ENCODE results near the gene GPR27.

The GPR27 gene

DNA sequence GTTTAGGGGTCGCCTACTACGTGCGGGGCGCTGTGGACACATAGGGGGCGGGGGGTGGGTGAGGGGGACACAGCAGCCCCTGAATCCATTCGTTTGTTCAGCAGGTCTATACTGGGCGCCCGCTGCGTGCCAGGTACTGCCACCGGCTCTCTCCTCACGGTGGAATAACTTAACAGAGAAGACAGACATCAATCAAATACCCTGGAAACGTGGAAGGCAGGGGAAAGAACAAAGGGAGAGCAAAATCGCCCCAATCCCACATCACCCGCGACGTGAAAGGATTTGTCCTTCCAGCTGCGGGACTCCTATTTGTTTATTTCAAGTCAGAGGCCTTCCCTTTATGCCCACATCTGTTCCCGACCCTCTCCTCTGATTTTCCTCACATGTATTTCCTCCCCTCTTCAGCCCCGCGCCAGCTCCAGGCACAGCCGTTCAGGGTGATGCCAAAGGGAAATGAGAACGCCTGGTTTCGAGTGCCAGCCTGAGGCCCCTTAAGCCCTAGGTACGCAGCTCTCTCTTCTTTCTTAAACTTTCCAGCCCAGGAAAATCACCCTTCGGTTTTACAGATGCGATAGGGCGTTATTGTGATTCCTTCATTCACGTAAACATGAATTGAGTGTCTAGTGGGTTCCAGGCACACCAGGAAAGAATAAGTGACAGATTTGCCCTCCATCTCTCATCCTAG lies 32.0 kb downstream of the GPR27 start:
- no peak overlapping the region for H3K4me3 ChIP-seq (ENCODE audit: low read depth, low read length)

DNA sequence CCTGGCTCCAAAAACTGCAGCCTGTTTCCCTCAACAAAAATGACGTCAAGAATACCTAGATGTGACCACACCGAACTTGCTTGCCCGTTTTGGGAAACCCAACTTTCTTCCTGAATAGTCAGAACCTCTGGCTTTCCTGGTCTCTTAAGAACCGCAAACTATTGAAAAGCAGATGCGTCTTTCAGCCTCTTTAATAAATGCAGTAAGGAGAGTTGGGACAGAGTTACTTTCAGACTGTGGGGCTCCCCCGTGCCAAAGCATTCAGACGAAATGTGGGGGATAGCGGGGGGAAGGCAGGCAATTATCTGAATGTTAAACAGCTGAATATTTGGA lies 32.5 kb downstream of the GPR27 start:
- no peak overlapping the region for H3K4me3 ChIP-seq (ENCODE audit: low read depth, low read length)

DNA sequence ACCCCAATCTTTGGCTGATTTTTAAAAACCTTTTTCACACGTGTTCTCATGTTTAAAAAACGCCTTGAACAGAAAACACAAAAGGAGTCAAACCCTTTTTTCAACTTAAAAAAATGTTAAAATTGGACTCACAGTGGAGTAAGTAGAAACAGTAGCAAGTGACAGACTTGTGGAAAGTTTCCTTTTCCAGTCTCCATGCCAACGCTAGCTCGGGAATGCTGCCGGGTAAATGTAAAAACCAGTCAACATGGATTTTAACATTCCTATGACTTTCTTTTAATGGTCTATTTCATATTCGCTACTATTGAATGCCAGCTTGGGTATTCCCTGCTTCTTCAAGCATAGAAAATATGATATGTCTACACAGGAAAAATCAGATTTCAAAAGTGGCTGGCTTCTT lies 32.9 kb downstream of the GPR27 start:
- H3K4me3 ChIP-seq (ENCODE audit: low read depth, low read length) = no peak overlapping the region

DNA sequence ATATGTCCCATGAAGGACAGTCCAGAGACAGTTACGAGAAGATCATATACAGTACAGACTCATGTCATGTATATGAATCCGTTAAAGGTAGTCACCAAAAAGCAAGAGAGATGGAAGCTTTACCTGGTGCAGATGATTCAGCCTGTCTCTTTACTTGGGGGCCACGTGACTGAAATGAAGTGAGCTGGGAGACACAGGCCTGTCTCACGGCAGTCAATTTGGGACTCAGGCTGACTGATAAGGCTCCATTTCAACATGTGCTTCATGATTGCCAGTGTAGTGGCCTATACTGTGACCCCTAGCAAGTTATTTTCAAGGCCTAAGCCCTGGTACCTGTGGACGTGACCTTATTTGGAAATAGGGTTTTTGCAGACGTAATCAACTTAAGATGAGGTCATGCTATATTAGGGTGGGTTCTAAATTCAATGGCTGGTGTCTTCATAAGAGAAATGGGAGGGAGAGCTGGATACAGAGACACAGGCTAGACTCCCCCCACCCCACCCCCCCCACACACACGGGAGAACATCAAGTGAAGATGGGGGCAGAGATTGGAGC lies 34.3 kb downstream of the GPR27 start:
- no peak overlapping the region for H3K4me3 ChIP-seq (ENCODE audit: low read depth, low read length)

DNA sequence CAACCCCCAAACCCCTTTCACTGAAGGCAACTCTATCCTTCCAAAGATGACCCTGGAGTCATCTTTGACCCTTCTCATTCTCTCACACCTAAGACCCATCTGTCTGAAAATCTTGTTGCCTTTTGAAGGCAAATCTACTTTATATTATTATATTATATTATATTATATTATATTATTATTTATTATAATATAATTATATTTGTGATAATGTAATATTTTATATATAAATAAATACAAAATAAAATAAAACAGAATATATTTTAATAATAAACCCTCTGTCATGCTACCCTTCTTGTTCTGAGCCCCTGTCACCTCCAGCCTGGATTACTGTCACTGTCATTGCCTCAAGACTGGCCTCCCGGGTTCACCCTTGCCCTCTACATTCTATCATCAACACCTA lies 36.3 kb downstream of the GPR27 start:
- no peak overlapping the region for H3K4me3 ChIP-seq (ENCODE audit: low read depth, low read length)

DNA sequence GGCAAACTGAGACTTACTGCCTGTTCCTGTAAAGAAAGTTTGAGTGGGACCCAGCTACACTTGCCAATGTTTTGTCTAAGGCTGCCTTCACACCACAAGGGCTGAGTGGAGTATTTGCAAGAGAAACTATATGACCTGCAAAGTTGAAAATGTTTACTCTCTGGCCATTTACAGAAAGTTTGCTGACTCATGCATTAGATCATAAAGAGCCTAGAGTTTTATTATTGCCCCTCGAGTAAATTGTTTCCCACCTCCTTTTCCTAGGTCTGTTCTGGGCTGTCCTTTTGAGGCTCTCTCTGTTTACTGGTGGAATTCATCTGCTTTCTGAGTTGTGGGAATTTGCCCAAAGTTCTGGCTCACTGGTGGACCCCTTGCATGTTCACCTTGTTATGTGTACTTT lies 38.0 kb downstream of the GPR27 start:
- H3K4me3 ChIP-seq (ENCODE audit: low read depth, low read length) = no peak overlapping the region

DNA sequence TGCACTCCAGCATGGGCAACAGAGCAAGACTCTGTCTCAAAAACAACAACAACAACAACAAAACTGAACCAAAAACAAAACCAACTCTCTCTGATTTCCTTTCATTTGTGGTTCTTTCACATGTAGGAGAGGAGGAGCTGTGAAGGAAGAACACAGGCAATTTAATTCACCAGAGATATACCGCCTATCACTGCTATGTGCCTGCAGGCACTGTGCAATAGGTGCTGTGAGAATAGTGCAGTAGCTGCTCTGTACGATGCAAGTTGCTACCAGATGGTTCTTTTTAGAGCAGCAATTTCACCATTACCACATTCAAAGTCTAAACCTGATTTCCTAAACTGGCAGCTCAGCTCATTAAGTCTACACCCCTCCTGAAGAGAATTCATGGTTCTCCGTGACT lies 42.6 kb downstream of the GPR27 start:
- H3K4me3 ChIP-seq (ENCODE audit: low read depth, low read length) = no peak overlapping the region

DNA sequence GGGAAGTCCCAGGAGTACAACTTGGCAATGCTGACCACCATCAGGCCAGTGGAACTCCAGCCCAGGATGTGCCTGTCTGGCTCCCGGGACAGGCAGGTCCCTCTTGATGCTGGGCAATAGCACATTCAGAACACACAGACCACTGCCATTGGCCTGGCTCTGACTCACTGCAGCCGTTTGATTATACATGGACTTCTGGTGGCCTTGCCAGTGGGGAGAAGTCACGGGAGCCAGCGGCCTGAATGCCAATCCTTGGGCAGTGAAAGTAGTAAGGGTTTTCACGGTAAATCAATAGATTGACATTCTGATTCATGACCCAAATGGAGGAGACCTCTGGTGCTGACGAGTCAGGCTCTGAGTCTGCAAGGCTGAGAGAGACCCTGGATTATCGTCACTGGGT lies 43.8 kb downstream of the GPR27 start:
- H3K4me3 ChIP-seq (ENCODE audit: low read depth, low read length) = no peak overlapping the region

DNA sequence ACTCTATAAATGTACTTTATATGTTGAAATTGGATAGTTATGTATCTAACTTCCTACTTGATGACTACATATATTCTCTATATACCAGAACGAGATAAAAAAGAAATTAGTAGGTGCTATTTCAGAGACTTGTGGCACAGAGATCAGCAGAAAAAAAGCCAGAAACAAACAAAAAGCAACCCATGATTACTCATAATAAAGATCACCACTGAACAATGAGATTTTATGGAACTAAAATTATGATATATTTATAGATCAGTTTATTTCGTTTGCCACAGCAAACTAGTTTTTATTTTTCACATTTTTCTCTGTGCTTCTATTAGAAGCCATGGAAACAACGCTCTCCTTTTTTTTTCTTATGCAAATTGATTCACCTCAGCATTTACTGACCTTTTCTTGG lies 46.4 kb downstream of the GPR27 start:
- no peak overlapping the region for H3K4me3 ChIP-seq (ENCODE audit: low read depth, low read length)

DNA sequence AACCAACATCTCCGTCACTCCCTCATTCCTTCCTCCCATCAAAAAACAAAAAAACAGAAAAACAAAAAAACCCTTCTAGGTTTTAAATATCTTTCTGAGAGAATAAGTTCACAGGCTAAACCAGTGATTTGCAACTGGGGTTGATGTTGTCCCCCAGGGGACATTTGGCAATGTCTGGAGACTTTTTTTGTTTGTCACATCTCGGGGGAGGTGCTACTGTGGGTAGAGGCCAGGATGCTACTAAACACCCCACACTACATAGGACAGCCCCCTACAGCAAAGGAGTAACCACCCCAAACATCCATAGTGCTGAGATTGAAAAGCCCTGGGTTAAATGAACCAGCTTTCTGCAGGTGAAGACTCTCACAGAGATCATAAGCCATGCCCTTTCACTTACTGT lies 48.3 kb downstream of the GPR27 start:
- no peak overlapping the region for H3K4me3 ChIP-seq (ENCODE audit: low read depth, low read length)

DNA sequence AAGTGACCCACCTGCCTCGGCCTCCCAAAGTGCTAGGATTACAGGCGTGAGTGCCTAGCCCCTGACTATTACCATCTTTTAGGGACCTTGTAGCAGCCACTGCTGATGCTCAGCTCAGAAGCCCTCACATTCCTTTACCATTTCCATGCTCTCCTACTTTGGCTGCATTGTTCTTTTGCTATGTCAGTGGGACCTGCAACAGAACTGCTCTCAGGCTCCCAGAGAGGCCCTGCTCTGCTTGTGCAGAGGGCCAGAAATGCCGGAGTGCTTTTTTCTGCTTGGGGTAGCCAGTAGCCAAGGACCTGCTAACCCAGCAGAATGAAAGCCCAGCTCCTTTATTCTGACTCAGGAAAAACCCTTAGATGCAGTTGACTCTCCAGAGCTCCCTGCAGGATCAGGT lies 49.6 kb downstream of the GPR27 start:
- H3K4me3 ChIP-seq (ENCODE audit: low read depth, low read length) = no peak overlapping the region

DNA sequence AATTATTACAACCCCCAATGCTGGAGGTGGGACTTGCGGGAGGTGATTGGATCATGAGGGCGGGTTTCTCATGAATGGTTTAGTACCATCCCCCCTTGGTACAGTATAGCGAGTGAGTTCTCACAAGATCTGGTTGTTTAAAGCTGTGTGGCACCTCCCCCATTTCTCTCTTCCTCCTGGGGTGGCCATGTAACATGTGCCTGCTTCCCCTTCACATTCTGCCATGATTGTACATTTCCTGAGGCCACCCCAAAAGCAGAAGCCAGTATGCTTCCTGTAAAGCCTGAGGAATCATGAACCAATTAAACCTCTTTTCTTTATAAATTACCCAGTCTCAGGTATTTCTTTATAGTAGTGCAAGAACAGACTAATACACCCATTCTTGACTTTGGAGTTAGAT lies 51.5 kb downstream of the GPR27 start:
- H3K4me3 ChIP-seq (ENCODE audit: low read depth, low read length) = no peak overlapping the region

DNA sequence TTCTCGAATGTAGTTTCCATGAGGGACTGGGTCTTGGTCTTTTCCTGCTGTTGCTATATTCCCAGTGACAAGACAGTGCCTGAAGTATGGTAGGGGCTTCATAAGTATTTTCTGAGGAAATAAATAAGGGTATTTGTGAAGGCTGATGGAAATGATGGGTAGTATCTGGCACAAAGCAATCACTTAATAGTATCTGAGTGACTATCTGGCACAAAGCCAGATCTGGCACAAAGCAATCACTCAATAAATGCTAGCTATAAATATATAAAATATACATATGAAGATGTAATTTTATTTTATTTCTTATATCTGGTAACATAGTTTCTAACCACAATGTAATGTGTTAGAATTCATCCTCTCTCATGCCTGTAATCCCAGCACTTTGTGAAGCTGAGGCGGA lies 52.0 kb downstream of the GPR27 start:
- no peak overlapping the region for H3K4me3 ChIP-seq (ENCODE audit: low read depth, low read length)
